Measurements from ENCODE around the gene ANKMY1.

ANKMY1 gene

DNA sequence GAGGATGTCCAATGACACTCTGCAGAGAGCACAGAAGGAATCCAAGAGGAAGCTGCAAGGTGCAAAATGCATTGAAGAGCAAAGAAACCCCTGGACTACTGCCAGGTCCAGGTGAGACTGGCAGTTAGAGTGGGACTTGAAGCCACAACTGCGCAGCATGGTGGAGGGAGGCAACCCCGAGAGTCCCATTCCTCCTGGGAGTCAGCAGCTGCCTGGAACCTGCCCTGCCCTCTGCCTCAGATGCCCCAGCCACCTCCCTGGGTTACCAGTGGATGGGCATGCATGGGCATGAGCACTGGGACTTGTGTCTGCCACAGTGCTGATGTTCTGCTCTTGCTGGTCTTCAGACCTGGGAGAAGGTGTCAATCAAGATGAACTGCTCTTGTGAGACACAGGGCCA is 43.2 kb downstream of the ANKMY1 start:
- no peak for FAIRE-seq

DNA sequence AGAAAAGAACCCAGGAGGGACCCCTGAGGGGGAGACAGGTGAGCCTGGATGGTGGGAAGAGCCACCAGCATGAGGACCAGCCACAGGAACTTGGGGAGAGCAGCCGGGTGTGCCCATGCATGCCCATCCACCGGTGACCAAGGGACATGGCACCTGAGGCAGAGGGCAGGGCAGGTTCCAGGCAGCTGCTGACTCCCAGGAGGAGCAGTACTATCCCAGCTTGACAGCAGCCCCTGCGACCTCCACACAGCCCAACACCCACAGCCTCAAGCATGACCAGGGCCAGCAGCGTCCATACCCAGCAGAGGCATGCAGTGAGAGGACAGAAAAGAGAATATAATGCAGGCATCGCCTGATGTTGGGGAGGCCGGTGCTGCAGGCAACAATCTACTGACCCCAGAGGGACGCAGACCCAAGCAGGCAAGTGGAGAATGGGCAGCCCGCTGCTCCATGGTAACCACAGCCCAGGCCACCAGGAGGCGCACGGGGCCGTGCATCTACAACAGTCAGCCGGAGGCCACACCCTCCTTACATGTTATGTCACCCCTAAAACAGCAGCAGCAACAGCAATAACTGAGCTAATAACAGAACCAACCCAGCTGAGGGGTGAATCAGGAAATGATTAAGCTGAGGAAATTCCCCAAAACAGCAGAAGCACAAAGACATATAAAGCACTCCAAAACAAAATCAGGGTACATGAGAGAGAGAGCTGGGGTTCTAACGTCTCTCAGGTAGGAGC is 44.1 kb downstream of the ANKMY1 start:
- no peak for FAIRE-seq

DNA sequence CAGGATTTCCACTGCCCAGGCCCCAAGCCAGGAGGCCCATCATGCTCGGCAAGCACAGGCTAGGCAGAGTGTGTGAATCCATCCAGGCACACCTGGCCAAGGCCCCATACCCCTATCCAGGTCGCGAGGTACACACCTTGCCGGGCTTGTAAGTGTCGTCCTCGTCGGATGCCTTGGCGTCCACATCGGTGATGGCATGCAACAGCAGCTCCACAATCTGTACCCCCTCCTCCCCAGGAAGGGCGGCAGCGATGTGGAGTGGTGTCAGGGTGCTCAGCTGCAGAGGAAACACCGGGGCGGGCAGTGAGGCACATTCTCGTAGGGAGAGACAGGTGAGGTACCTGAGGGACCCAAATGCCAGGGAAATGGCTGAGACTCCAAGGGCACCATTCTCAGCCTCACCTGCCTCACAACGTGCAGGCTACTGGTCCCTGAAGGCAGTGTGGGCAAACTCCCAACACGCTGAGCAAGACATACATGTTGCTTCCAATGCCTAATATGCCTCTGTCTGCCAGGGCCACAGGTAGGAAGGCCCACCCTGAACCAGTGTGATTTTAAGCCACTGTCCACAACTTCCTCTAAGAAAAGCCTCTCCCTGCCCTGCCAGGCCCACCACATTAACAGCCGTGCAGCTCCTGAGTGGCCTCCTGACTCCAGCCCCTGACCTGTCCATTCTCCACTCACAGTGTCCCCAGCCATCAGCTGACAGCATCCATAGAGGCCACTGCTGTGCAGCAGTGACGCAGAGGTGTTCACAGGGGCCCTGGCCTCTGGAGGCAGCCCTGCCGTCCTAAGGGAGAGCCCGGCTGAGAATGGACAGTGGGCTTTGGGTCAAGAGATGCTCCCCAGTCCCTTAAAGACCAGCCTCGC is 44.9 kb downstream of the ANKMY1 start:
- no peak for FAIRE-seq

DNA sequence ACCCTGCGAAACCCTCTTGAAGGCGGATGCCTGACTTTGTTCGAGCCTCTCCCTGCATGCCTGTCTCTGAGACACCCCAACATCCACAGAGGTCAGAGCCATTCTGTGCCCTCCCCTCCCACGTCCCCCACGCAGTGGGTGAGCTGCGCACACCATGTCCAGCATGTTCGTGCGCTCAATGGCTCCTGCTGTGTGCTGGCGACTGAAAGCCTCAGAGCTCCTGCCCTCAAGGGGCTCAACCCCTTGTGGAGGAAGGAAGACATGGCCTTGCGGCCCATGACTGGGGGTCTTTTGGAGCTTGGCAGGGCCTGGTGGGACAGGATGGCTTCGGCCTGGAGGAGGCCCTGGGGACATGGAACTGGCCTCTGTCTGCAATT is 45.7 kb downstream of the ANKMY1 start:
- no peak for FAIRE-seq

DNA sequence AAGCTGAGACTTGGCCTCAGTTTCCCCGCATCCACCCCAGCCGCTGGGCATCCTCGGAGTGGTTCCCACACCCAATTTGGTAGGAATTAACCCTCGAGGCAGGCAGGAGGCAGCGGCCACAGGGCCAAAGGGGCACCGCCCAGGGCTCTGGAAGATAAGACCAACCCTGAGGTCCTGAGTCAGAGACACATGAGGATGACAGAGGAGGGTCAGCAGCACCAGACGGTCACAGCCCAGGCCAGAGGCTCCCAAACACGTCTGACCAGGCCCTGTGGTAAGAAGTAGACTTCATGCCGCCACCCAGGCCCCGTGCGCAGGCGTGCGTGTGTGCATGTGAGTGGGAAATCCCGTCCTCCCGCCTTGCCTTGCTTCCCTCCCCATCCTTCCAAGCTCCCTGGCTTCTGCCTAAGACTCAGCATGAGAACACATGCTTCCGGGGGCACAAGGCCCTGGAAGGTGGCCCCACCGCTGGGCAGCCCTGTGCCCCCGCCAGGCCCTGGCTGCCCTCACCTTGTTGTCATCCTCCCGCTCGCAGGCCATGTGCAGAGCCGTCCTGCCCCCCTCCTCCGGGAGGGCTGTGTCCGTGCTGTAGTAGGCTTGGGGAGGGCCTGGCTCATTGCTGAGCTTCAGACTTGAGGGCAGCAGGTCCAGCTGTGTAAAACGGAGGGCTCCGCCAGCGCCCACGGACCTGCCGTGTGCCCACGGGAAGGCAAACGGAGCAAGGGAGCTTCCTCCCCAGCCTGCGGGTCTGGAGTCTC is 46.3 kb downstream of the ANKMY1 start:
- no peak for FAIRE-seq

DNA sequence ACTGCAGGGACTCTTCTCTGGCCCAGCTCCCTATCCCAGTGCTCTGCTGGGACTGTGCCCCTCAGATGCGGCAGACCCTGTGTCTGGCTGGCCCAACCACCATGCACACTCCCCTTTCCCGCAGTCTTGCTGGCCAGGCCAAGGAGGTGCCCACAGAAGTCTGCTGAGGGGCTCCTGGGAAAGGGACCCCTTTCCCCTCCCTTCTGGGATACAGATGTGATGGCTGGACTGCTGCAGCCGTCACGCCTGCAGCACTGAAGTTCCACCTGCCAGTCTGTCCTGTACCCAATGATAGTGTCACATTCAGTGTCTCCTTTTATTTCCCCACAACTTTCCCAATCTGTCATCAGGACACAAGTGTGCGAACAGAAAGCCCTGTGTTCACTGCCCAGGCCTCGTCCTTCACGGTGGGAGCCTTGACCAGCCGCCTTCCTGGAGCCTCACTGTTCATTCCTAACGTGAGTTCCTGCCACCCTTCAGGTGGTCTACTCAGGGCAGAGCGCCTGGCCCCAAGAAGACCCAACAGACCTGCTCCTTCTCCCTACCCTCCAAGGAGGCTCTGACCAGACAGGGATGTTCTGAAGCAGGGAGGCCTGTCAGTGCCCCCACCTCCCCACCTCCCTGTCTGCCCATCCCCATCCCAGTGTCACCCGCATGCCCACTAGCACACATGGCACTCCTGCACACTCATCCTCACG is 47.1 kb downstream of the ANKMY1 start:
- FAIRE-seq, result no peak

DNA sequence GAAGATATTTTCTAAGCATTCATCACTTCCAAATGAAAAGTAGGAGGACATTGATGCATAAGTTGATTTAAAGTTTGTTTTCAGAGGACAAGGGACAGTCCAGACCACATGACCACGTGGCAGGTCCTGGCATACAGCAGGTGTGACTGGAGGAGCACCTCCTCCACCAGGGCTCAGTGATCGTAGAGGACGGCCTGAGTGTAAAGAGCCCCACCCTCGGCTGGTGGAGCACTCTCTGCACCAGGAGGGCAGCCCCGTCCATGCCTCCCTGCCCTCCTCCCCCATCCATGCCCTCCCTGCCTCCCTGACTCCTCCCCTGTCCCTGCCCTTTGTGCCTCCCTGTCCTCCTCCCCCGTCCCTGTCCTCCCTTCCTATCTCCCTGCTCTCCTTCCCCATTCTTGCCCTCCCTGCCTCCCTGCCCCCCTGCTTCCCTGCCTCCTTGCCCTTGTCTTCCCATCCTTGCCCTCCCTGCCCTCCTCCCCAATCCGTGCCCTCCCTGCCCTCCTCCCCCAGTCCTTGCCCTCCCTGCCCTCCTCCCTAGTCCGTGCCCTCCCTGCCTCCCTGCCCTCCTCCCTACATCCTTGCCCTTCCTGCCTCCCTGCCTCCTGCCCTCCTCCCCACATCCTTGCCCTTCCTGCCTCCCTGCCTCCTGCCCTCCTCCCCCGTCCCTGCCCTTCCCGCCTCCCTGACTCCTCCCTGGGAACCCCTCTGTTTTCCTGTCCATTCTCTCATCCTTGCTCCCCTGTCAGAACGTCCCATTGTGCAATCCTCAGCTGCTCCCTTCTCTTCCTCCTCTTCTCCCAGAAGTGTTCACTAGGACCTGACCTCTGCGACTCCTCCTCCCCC is 47.9 kb downstream of the ANKMY1 start:
- no peak for FAIRE-seq

DNA sequence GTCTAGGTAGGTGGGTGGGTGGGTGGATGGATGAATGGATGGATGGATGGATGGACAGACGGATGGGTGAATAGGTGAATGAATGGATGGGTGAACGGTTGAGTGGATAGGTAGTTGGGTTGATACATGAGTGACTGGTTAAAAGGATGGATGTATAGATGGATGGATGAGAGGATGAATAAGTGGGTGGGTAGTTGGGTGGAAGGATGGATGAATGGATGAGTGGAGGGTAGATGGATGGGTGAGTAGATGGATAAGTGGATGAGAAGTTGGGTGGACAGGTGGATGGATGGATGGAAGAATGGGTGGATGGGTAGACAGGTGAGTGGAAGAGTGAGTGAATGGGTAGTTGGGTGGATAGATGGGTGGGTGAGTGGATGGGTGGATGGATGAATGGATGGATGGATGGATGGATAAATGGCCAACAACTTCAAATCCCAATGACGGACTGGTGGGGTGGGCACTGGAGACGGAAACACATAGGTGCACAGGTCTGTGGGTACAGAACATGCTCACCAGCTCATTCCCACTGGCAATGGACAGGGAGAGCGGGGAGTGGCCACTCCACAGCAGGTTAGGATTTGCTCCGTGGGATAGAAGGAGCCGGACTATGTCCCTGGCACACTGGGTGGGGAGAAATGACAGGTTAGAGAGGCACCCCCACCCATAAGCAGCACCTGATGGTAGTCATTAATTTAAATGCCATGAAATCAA is 48.8 kb downstream of the ANKMY1 start:
- no peak for FAIRE-seq

DNA sequence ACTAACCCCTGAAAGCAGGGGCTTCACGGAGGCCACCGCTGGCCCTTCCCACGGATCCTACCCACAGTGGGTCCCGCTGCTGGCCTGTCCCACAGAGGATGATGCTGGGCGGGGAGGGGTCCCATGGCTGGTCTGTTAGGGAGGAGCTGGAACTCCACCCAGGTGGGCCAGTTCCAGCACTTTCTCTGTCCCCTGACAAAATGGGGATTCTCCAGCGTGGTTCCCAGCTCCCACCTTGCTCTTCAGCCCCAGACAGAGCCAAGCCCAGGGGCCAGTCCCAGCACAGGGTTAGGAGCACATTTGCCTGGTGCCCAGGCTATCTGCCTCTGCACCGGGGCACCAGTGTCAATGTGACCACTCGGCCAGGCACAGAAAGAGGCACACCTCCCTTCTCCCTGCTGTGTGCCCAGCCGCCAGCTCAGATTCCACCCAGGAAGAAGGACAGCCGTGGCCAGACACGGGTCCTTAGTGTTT is 50.0 kb downstream of the ANKMY1 start:
- no peak for FAIRE-seq

DNA sequence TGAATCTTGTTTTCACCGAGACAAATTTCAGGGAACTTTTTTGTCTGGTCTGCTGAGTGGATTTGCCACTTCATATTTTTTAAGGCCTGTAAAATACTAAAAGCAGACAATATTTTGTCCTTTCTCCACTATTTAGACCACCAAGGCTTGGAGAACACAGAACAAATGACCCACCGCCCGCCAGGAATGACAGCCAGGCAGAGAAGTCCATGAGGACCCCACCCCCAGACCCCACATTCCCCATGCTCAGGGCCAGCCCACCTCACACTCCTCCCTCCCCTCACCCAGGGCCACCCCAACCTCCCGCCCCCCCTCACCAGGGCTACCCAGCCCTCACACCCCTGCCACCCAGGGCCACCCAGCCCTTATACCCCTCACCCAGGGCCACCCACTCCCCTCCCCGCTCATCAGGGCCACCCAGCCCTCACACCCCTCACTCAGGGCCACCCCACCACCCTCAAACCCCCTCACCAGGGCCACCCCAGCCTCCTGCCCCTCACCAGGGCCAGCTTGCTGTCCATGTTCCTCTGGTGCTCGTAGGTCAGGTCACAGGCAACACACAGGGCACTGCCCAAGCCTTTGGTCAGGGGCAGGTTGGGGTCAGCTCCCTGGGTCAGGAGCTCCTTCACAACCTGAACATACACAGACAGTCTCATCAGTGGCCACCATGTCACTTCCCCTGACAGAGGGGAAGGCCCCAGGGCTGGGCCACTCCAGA is 50.6 kb downstream of the ANKMY1 start:
- FAIRE-seq, result no peak

DNA sequence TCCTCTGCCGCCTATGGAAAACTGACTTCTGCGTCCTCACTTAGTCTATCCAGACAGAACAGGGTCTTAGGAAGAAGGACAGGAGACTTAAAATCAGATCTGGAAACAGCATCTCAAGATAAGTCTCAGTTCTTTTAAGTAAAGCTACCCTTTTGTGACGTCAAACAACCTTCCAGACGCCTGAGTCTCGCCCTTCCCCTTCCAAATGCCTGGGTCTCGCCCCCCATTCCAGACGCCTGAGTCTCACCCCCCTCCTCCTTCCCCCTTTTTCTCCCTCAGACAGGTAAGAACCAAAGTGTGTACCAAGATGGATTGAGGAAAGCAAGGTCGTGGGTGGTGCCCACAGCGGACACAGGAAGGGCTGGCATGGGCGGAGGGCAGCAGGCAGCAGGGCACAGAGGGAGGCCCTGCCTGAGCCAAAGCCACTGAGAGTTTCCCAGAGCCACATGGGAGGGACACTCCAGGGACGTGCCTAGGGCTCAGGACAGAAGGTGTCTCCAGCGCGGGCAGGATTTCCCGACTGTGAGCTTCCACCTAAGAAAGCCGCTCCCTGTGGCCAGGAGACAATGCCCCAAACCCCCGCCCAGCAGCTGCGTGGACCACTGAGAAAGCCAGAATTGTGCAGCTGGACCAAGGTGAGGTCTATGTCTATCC is 51.3 kb downstream of the ANKMY1 start:
- no peak for FAIRE-seq

DNA sequence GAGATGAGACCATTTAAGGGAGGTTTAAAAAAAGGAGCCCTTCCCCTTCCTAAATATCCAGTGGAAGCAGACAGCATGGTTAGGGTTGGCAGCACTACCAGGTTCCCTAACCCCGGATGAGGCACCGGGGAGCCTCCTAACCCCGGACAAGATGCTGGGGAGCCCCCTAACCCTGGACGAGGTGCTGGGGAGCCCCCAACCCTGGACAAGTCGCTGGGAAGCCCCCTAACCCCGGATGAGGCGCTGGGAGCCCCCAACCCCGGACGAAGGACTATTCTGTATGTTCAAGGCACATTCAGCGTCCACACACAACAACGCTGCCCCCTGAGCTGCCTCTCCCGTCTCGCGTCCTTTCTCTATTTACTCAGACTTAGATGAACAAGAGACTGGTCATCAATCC is 51.9 kb downstream of the ANKMY1 start:
- no peak for FAIRE-seq

DNA sequence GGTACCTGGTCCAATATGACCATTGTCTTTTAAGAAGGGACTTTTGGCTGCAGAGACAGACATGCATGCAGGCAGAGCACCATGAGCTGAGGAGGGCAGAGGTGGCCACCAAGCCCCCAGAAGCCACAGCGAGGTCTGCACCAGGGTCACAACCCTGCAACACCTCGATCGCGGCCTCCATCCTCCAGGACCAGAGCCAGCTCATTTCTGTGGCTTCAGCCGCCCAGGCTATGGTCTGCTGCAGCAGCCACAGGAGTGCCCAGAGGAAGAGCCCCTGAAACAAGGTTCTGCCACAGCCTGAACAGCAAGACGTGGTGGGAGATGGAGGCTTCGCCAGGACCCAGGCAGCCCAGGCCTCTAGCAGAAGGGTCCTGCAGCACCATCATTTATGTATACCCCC is 53.9 kb downstream of the ANKMY1 start:
- FAIRE-seq, result no peak

DNA sequence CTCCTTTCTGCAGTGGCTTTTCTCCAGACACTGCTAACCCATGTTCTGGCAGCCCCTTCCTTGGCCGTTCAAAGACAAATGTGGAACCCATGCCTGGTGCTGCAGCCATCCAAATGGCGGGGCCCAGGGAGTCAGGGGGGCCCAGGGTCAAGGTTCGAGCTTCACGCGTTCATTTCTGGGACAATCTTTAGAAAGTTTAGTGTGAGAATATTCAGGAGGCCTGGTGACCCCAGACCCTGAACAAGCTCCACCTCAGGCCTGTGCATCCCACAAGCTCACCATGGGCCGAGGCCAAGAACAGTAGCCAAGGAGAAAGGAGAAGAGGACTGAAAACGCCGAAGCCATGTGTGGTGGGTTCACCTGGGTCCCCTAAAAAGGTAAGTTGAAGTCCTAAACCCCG is 54.4 kb downstream of the ANKMY1 start:
- FAIRE-seq, result no peak

DNA sequence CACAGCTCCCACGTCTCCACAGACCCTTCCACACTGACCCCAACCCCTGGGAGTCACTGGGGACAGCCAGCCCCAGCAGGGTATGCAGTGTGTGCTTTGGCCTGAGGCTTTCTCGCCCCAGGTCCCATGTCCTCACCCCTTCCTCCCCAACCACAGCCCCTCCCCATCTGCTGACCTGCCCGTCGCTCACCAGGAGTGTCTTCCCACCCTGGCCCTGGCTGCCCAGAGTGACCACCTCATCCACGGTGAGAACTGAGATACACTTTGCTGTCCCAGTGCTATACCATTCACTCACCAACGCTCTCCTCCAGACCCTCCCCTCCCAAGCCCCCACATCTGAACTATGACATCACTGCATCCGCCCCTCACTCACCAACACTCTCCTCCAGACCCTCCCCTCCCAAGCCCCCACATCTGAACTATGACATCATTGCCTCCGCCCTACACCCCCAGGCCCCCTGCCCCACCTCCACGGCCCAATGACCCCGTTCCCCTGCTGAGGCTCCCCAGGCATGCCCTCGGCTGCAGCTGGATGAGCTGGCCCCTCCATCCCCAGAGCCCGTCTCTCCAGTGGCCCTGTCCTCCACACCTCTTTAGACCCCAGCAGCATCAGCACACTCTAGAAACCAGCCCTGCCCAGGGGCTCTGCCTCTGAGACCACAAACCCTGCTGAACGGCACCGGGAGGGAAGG is 55.2 kb downstream of the ANKMY1 start:
- no peak for FAIRE-seq

DNA sequence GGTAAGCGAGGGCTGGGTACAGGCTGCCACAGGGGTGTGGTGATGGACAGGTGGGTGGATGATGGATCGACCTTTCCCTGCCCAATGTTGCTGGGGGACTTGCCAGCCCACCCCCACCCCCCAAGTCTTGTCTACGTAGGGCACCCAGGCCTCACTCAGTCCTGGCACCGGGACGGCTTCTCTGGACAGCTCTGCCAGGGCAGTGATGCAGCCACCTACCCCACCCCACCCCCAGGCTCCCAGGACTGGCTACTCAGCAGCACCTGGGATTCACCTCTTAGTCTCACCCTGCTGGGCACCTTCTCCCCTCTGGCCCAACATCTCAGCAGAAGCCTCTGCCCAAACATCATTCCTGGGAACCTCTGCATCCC is 55.7 kb downstream of the ANKMY1 start:
- FAIRE-seq, result no peak

DNA sequence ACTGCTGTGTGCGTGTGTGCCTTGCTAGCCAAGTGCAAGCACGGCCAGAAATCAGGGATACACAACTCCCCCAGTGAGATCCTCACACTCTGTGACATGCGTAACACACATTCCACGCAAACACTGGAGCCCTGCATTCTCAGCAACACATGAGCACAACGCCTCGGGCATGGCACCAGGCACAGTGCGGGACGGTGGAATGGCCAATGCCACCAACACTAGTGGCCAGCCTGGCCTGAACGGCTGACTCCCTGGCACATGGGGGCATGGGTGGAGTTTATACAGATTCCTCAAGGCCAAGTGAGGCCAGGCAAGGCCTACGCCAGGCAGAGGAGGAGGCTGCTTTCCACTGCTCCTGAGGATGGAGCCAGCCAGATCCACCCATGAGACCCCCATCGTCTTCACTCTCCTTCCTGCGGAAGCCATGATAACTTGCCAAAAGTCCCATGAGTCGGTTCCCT is 56.2 kb downstream of the ANKMY1 start:
- no peak for FAIRE-seq

DNA sequence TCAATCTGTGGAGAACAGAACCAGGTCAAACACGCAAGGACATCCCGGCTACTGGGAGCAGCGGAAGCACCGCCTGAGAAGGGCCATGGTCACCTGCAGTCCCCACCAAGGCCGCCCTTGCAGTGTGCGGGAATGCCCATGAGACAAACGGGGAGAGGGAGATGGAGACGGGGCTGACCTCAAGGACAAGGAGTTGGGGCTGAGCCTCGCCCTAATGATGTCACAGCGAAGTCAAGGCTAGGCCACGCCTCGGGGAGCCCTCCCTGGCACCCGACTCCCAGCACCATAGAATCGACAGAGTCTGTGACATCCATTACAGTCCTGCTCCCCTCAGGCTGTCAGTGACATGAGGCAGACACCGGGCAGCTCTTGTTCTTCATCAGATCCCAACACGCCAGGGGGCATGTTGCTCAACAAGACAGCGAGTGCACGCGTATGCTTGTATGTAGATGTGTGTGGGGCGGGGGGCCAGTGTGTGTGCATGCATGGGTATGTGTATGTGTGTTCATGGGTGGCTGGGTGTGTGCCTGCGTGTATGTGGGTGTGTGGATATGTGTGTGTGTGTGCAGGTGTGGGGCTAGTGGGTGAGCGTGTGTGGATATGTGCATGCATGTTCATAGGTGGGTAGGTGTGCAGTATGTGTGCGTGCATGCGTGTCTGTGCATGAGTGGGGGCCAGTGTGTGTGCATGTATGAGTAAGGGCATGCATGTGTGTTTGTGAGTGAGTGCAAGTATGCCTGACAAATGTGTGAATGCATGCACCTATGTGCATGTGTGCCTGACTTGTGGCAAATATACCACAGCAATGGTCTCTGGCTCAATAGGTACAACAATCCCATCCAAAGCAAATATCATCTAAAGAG is 57.0 kb downstream of the ANKMY1 start:
- FAIRE-seq, result no peak
